Hippocampal formation (tissue), 2 donors: ENCODE data around the gene RNH1.
A peak's percentile ranks its signal among the peaks of the same experiment; 100 is the strongest.

ENCODE experiments used
- DNase-seq, 2 donors: peaks; one replicate each; lab custom pipeline; 2025; lab: John Stamatoyannopoulos, UW

Gene RNH1

DNA sequence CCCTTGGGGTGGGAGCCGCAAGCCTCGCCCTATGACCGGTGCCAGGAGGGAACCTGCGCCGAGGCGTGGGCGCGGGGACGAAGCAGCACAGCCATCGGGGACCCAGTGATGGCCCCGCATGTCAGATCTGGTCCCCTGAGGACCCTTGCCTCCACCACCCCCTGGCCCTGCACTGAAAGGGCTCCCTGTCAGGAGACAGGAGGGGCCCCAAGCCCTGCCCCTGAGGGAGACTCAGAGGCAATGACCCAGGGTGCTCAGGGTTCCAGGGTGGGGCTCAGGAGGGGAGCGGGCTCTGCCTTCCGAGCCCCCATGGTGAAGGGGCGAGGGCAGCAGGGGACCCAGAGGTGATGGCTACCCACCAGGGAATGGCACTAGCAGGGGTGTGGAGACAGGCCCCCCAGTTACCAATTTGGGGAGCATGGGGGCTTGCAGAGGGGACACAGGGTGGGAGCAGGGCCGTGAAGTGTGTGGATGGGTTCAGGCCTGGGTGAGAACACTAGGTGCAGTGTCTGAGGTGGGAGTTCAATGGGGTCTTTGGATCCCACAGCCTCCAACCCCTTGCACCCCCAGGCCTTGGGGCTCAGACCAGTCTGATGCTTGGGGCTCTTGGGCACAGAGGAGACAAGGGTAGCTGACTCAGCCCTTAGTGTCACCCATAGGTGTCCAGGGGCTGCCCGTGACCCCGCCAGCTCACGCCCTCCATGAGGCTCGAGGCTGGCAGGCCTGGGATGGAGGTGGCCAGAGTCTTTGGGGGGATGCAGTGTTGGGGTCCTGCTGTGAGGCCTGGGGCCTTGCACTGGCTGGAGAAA, 30.8 kb upstream of the RNH1 start:
- no peak for DNase-seq

DNA sequence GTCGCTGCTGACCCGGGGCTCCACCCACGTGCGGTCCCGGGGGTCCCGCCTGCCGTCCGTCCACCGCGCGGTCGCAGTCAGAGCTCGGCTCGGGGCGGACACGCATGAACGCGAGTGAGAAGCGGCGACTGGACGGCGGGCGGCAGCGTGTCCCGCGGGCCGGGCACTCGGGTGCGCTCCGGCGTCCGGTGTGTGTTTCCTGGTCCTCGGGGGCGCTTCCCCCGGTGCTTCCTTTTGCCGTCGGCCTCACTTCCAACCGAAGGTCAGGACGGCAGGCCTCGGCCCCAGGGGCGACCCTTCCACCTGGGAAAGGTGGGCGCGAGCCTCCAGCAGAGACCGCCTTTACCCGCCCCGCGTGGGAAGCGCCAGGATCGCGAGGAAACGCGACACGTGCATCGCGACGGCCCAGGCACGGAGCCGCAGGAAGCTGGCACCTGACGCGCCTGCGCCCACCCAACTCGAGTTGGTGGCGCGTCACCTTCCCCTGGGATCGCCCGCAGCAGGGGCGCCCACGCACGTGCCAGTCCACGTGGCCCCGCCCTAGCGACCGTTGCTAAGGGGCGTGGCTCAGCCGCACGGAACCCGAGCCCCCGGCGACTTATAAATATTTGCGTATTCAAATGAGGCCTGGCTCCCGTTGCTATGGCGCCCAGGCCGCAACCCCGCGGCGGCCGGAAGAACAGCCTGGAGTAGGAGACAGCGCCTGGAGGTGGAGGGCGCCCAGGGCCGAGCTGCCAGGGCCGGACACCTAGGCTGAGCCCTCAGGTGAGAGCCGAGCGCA, 30.0 kb upstream of the RNH1 start, which contains the start of gene LRRC56:
Gene LRRC56, plus strand, starts transcription at position 687 of the 781 bp plus-strand sequence. CDS start 3,158 bp downstream, outside the sequence.
- peak in 1 of 2 donors; percentile 15 for DNase-seq

DNA sequence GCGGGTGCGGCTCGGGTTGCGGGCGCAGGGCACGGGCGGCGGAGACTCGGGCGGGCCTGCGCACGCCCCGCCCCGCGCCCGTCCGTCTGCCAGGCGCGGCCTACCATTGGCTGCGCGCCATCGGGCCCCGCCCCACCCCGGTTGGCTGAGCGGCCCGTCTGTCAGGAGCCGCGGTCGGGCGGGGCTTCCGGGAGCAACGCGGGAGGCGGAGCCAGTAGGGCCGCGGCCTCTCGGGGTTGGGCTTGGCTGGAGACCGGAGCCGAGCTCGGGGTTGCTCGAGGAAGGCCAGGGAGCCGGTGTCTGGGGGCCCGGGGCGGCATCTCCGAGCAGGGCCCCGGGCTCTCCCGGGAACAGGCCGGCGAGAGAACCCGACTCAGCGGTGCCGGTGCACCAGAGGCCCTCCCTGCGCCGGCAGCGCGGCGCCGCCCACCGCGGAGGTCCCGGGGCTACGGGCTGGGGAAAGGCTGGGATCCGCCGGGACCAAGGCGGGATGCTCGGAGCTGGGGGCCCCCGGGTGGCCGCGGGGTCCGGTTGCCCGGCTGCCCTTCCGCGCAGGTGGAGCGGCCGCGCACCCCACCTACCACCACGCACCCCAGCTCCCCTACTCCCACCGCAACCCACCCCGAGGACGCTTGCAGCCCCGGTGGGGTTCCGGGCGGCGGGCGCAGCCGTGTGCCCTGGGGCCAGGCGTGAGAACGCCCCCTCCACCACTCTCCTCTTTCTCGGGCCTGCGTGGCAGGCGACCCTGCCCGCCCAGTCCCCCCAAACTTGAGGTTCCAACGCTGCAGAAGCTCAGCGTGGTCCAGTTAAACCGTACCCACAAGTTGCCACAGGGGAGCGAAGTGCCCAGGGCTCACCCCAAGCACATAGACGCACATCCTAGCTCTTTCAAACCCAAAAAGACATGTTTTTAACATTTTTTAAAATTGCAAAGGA, 28.7 kb upstream of the RNH1 start, which contains the start of gene HRAS:
Gene HRAS, minus strand, starts transcription at position 58 of the 936 bp plus-strand sequence.
- peak; percentile 94 for DNase-seq

DNA sequence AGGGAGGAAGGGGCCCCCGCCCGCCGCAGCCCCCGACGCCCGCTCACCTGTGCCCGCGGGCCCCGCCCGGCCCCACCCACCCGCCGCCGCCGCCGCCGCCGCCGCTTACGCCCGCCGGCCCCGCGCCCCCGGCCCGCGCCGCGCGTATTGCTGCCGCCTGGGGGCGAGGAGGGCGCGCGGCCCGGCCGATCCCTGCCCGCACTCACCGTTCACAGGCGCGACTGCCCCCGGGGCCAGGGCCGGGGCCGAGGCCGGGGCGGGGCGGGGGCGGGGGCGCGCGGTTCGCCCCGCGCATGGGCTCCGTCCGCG, 28.1 kb upstream of the RNH1 start:
- DNase-seq, result no peak

DNA sequence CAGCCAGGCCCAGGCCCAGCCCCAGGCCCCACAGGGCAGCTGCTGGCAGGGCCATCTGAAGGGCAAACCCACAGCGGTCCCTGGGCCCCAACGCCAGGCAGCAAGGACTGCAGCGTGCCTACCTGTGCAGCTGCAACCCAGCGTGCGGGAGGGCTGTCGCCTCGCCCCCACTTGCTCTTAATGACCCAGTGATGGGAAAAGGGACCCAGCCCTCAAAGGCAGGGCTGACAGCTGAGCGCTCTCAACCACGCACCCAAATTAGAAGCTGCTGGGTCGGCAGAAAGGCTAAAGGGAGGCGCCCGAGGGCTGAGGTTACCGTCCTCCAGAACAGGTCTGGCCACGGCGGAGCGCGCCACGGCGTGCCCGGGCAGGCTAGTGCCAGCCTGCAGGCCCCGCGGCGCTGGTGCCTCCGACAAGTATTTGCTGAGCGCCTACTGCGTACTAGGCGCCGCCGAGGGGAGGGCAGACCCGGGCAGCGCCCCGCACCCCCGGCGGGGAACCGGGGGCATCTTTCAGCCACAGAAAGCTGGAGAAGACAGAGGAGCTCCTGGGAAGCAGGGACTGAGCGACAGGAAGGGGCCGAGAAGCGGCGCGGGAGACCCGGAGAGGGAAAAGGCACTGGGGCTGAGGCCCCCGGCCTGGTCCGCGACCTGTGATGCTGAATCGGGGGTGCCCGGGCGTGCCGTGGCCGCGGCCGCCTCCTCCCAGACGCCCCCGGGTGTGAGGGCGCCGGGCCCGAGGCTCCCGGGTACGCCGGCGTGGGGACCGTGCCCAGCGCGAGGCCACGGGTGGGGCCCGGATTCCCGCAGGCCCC, 27.6 kb upstream of the RNH1 start:
- DNase-seq, result no peak

DNA sequence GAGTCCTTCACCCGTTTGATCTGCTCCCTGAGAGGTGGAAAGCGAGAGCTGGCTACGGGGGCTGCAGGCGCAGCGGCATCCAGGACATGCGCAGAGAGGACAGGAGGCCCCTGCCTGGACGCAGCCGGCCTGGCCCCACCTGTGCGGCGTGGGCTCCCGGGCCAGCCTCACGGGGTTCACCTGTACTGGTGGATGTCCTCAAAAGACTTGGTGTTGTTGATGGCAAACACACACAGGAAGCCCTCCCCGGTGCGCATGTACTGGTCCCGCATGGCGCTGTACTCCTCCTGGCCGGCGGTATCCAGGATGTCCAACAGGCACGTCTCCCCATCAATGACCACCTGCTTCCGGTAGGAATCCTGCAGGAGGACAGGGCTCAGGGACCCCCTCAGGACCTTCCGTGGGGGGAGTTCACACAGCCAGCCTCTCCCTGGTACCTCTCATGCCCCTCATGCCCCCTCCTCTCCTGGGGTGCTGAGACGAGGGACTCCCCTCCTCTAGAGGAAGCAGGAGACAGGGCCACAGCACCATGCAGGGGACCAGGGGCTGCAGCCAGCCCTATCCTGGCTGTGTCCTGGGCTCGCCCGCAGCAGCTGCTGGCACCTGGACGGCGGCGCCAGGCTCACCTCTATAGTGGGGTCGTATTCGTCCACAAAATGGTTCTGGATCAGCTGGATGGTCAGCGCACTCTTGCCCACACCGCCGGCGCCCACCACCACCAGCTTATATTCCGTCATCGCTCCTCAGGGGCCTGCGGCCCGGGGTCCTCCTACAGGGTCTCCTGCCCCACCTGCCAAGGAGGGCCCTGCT, 26.7 kb upstream of the RNH1 start:
- DNase-seq, result no peak

DNA sequence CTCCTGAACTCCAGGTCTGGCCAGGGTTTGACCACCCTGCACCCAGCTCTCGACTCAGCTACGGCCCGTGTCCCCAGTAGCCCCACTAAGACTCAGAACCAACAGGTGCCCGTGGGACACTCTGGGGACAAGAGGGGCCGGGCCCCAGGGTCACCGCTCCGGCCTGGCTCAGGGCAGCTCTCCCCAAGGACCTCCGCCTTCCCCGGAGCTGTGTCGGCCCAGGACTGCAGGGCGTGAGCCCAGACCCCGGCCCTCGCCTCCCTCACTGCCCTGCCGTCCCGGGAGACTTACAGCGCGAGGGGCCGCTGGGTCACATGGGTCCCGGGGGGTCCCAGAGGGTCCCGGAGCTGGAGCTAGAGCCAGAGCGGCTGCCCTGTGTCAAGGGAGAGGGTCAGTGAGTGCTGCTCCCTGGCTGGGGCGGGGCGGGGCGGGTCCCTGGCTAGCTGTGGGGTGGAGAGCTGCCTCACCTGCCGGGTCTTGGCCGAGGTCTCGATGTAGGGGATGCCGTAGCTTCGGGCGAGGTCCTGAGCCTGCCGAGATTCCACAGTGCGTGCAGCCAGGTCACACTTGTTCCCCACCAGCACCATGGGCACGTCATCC, 26.0 kb upstream of the RNH1 start:
- no peak for DNase-seq

DNA sequence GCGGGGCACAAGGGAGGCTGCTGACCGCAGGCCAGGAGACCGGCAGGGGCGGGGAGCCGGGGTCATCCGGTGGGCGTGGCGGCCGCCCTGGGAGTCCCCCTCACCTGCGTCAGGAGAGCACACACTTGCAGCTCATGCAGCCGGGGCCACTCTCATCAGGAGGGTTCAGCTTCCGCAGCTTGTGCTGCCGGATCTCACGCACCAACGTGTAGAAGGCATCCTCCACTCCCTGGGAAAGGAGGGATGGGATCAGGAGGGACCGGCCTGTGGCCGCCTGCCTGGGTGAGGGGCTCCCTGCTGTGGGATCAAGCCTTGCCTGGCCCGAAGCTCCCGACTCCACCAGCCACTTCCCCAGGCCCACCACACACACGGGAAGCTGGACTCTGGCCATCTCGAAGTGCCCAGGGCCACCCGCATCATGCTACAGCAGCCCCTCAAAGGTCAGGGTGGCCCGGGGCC, 25.5 kb upstream of the RNH1 start:
- DNase-seq, result no peak

DNA sequence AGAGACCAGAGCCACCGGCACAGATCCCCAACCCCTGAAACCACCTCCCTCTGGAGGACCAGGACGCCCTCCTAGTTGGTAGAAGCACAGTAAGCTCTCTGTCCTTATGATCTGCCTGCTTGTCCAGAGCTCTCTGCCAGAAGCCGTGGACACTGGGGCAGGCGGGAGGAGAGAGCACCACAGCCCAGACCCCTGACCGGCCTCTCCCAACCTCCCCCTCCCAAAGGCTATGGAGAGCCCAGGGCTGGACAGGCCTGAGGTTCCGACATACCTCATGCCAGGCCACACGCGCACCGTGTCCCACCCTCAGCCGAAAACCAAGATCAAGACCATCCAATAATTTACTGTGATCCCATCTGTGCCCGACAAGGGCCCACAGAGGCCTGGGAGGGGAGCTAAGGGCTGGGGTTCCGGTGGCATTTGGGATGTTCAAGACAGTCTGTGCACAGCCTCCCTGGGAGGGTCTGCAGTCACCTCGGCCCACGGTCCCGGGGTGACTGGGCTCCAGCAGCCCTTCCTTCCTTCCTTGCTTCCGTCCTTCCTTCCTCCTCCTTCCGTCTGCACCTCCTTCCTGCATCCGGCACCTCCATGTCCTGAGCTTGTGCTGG, 25.0 kb upstream of the RNH1 start:
- DNase-seq, result no peak

DNA sequence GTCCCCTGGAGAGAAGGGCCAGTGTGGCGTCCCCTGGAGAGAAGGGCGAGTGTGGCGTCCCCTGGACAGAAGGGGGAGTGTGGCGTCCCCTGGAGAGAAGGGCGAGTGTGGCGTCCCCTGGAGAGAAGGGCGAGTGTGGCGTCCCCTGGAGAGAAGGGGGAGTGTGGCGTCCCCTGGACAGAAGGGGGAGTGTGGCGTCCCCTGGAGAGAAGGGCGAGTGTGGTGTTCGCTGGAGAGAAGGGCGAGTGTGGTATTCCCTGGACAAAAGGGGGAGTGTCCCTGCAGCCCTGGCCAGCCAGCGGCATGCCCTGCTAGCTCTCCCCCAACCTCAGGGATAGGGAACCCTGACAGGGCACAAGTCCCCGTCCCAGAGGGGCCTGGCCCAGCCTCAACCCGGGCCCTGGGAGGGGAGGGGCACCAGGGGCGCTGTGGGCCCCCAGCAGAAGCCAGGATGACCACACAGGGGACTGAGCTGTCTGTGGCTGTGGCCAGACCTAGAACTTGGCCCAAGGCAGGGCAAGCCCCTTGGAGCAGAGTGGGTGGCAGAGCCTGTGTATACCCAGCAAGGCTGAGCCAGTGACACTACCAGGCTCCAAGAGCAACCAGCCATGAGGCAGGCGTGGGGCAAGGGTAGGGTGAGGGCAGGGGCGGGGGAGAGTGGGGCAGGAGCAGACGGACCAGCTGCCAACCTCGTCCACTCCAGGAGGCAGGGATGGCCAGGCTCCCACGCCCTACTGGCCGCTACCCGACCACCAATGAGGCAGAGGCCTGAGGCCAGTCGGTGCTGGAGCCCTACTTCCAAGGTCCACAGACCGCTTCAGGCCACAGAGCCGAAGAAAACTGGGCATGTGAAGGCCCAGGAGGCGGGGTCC, 24.2 kb upstream of the RNH1 start:
- no peak for DNase-seq

DNA sequence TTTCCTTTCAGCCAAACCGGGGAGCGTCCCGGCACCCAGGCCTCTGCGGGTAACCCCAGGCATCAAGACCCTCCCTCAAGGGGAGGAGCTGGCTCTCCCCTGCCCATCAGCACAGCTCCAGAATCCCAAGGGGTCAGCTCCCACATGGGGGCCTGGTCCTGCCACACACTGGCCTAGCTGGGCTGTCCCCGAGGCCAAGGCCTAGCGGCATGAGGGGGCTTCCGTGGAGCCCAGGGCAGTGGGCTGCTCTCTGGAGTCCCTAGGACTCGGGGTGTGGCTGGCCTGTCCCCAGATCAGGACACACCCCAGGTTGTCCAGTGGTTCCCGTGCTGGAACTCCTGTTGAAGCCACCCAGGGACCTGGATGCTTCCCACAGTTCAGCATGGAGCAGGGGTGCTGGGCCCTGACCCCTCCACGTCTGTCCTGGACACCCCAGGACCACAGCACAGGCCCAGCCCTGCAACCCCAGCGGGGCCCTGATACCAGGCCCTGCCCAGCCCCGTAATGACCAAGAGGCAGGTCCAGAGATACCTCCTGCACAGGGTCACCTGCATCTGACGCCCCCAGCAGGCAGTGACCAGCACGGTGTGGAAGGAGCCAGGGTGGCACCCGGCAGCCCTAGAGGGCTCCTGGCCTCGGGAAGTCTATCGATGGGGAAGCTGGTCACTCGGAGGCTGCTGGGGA, 22.8 kb upstream of the RNH1 start:
- DNase-seq, result no peak

DNA sequence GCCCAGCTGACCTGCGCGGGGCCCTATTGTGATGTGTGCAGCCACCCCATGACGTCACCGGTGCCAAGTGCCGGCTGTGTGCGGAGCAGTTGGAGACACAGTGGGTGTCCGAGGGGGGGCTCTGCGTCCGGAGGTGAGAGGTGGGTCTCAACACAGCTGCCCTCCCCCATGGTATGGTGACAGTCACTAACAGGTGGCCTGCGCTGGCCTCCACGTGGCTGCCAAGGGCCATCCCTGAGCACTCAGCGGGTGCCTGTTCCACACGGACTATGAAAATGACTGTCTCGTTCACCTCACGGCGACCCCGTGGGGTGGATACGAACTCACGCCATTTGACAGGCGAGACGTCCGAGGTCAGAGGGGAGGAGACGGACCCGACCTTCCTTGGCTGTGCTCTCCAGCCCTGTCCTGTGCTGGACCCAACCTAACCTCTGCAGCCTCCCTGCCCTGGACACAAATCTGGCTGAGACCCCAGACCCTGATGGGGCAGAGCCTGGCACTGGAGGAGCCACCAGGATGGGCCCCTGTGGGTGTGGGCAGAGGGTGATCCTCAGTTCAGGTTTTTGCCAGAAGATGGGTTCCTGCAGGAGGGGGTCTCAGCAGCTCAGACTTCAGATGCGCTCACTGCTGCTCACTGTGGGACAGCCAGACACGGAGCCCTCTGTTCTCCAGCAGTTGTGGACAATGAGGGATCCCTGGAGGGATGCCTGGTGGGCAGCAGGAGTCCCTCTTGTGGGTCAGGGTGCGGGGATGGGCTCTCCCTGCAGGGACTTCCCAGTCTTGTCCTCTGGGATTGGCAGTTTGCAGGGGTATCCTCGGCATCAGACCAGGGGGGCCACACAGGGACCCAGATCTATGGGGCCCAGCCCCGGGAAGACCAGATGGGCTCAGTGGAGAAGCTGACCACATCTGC, 22.0 kb upstream of the RNH1 start:
- no peak for DNase-seq

DNA sequence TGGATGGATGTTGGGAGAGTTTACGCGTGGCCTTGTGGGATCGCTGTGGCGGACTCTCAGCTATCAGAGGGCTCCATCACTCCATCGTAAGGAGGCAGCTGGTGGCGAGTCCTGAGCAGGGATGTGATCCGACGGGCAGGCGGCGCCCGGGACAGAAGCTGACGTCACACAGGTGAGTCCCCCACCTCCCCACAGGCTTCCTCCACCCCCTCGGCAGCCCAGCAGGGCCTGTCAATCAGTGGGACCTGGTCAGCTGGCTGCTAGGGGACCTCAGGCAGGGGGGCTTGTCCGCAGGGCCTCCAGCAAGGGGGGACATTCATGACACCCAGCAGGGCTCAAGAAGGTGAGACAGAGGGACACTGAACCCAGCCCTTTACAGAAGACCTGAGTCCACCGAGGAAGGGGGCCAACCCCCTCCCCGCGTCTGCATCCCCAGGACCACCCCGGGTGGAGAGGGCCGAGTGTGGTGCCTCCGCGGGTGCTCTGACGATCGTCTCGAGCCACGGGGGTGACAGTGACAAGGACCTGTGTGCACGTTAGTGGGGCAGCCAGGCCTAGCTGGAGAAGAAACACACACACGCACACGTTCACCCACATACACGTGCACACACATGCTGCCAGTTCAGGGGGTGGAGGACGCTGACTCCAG, 21.2 kb upstream of the RNH1 start:
- DNase-seq, result no peak

DNA sequence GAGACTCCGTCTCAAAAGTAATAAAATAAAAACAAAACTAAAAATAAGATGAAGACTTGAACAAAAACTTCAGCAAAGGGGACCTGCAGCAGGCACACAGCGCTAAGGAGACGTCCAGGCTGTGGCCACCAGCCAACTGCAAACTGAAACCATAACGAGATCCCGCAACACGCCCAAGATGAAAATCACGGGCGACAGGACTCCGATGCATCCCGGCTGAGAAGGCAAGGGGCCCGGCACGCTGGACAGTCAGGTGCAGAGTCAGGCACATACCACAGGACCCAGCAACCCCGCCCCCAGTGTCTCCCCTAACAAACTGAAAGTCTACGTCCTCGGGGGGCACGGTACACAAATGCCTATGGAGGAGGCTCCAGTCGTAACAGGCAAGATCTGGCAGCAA, 19.1 kb upstream of the RNH1 start:
- DNase-seq, result no peak

DNA sequence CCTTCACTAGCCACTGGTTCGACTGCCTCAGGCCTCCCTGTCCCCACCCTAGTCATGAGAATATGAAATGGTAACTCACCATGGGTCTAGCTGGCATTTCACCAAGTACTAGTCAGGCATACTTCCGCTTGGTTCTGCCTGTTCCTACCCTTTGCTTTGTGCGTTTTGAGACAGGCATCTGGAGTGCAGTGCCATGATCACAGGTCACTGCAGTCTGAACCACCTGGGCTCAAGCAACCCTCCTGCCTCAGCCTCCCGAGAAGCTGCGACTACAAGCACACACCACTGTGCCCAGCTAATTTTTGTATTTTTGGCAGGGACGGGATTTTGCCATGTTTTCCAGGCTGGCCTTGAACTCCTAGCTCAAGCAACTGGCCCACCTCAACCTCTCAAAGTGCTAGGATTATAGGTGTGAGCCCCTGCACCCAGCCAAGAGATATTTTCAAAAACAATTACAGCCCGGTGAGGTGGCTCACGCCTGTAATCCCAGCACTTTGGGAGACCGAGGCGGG, 14.2 kb upstream of the RNH1 start:
- no peak for DNase-seq
